PC-3 (cell line): ENCODE results near the gene PKP2. TPM values are rescaled to one million over a fixed set of nuclear protein-coding genes. Genes with fewer than 3 reads are reported as not detected.

Source experiments
- ATAC-seq: fragments of 200-7000 bp; cut with Tn5 transposase; 2 replicates; pipeline ENCODE4 v1.9.1; 2020; ENCODE audit warnings: mild to moderate bottlenecking, moderate library complexity
- BruUV-seq: library from RNA; stranded (reverse); fragments of 400-500 nt; replicated peaks from 2 replicates; lab custom pipeline; 2021; lab: Mats Ljungman, UMichigan
- CTCF ChIA-PET: fragments of 300-600 bp; sonication (Branson Sonifier 250); formaldehyde crosslinking; loops from one replicate; lab custom pipeline; 2022; ENCODE audit warnings: antibody characterized with exemption; lab: Charles Lee
- POLR2A ChIA-PET: fragments of 300-600 bp; sonication (Branson Sonifier 250); formaldehyde crosslinking; loops from one replicate; lab custom pipeline; 2022; ENCODE audit warnings: antibody characterized with exemption; ENCODE audit not compliant: unreplicated experiment; lab: Charles Lee
- DNase-seq: peaks from one replicate; pipeline ENCODE4 v3.0.0-alpha.2; 2015
- H2AFZ ChIP-seq: fragments of 300-600 bp; sonication (generic); 2 replicates; pipeline ENCODE4 v1.6.0; 2016; ENCODE audit warnings: antibody characterized with exemption, low read length
- H3F3A ChIP-seq: fragments of 300-600 bp; sonication (generic); one replicate; pipeline ENCODE4 v1.6.0; 2017; ENCODE audit warnings: antibody characterized with exemption, low read length, control low read depth, mild to moderate bottlenecking; ENCODE audit not compliant: unreplicated experiment
- H3K27ac ChIP-seq: fragments of 300-600 bp; sonication (generic); 2 replicates; pipeline ENCODE4 v1.5.1; 2016; ENCODE audit warnings: mild to moderate bottlenecking, low read length
- H3K27me3 ChIP-seq: fragments of 300-600 bp; sonication (generic); 2 replicates; pipeline ENCODE4 v1.6.1; 2016; ENCODE audit warnings: low read length, mixed read lengths
- H3K36me3 ChIP-seq: fragments of 300-600 bp; sonication (generic); 2 replicates; pipeline ENCODE4 v1.6.1; 2016; ENCODE audit warnings: low read depth, mixed run types, low read length, mixed read lengths
- H3K4me1 ChIP-seq: fragments of 300-600 bp; sonication (generic); 2 replicates; pipeline ENCODE4 v1.5.1; 2016; ENCODE audit warnings: low read length; ENCODE audit not compliant: insufficient read depth
- H3K4me2 ChIP-seq: fragments of 300-600 bp; sonication (generic); 2 replicates; pipeline ENCODE4 v1.6.0; 2016; ENCODE audit warnings: low read length
- H3K4me3 ChIP-seq: fragments of 300-600 bp; sonication (generic); 2 replicates; pipeline ENCODE4 v1.5.1; 2016; ENCODE audit warnings: mild to moderate bottlenecking, low read length, mixed read lengths
- H3K79me2 ChIP-seq: fragments of 300-600 bp; sonication (generic); 2 replicates; pipeline ENCODE4 v1.6.1; 2017; ENCODE audit warnings: low read length, mixed read lengths
- H3K9ac ChIP-seq: fragments of 300-600 bp; sonication (generic); 2 replicates; pipeline ENCODE4 v1.6.0; 2016; ENCODE audit warnings: mild to moderate bottlenecking, low read length
- H3K9me2 ChIP-seq: fragments of 300-600 bp; sonication (generic); replicated peaks from 2 replicates; pipeline ENCODE4 v1.6.1; 2016; ENCODE audit warnings: mixed run types, low read length, mixed read lengths
- H3K9me3 ChIP-seq: fragments of 300-600 bp; sonication (generic); 2 replicates; pipeline ENCODE4 v1.6.1; 2016; ENCODE audit warnings: low read length, mixed read lengths
- H4K20me1 ChIP-seq: fragments of 300-600 bp; sonication (generic); 2 replicates; pipeline ENCODE4 v1.6.1; 2016; ENCODE audit warnings: low read length, mixed read lengths
- EZH2 ChIP-seq: fragments of 300-600 bp; sonication (generic); IDR thresholded peaks from one replicate; pipeline ENCODE4 v1.6.1; 2017; ENCODE audit warnings: antibody characterized with exemption, mild to moderate bottlenecking, low read length; ENCODE audit not compliant: unreplicated experiment
- EZH2phosphoT487 ChIP-seq: fragments of 300-600 bp; sonication (generic); IDR thresholded peaks from 2 replicates; pipeline ENCODE4 v1.6.1; 2018; ENCODE audit warnings: mild to moderate bottlenecking, antibody characterized with exemption, low read length, borderline replicate concordance
- intact Hi-C: fragments of 100-400 bp; cut with micrococcal nuclease; formaldehyde crosslinking; loops from 2 replicates; pipeline ENCODE4 v1.9.0; 2023
- total RNA-seq: library from RNA; depleted of rRNA; stranded (reverse); fragments of >200 nt; gene quantifications from 2 replicates; pipeline ENCODE4 v1.2.3, GENCODE V29; 2014
- TF ChIP-seq, protein P1 (sequence below): fragments of 300-600 bp; sonication (generic); conservative IDR thresholded peaks from 2 replicates; pipeline ENCODE4 v1.5.1; 2017; ENCODE audit warnings: antibody characterized with exemption, low read depth, mild to moderate bottlenecking, low read length

PKP2 gene
- total RNA-seq, 1 experiment from 2014 or later, result 12.7 TPM

- BruUV-seq, result no TSS peak
- Histone ChIP-seq H3K9me2 (no peaks in the 10 kb centered on the region), H3K4me2 (peak overlapping the region; percentile 73), H4K20me1 (no peaks in the 10 kb centered on the region), H3K79me2 (no peaks in the 10 kb centered on the region), H3K4me3 (no peak overlapping the region), H3K9ac (no peak overlapping the region), H3K27me3 (no peaks in the 10 kb centered on the region), H3F3A (no peaks in the 10 kb centered on the region), H3K9me3 (no peaks in the 10 kb centered on the region), H3K36me3 (no peaks in the 10 kb centered on the region), H3K27ac (no peak overlapping the region), H3K4me1 (peaks cover 30% of the 10 kb centered on the region), H2AFZ (no peak overlapping the region)
- intact Hi-C loops, result no loop called here
- DNase-seq (no peak), ATAC-seq (no peak)
- TF ChIP-seq EZH2phosphoT487 (no peak), EZH2 (no peak)
- TF ChIP-seq, protein P1, sequence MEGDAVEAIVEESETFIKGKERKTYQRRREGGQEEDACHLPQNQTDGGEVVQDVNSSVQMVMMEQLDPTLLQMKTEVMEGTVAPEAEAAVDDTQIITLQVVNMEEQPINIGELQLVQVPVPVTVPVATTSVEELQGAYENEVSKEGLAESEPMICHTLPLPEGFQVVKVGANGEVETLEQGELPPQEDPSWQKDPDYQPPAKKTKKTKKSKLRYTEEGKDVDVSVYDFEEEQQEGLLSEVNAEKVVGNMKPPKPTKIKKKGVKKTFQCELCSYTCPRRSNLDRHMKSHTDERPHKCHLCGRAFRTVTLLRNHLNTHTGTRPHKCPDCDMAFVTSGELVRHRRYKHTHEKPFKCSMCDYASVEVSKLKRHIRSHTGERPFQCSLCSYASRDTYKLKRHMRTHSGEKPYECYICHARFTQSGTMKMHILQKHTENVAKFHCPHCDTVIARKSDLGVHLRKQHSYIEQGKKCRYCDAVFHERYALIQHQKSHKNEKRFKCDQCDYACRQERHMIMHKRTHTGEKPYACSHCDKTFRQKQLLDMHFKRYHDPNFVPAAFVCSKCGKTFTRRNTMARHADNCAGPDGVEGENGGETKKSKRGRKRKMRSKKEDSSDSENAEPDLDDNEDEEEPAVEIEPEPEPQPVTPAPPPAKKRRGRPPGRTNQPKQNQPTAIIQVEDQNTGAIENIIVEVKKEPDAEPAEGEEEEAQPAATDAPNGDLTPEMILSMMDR, result no peak
- ChIA-PET POLR2A (no interaction called here), CTCF (no interaction called here)
Measured at GRCh38 chr12:32902287-32902997, 5.9 kb upstream of the PKP2 start.

- CTCF ChIA-PET, result interaction anchor here (0.7 kb wide), 1 partner anchor 474 kb away, joined by 3 read pairs; no protein-coding TSS in a partner anchor
- TF ChIP-seq EZH2 (no peak), EZH2phosphoT487 (no peak)
- TF ChIP-seq, protein P1, result no peak
- intact Hi-C loops, result loop anchor here (2.0 kb wide), 1 partner anchor 145 kb away; no protein-coding TSS in a partner anchor
- Histone ChIP-seq H3K9me3 (no peaks in the 10 kb centered on the region), H3K4me3 (peak overlapping the region; percentile 38; the same call in 1 of the 2 replicates), H2AFZ (peak overlapping the region; percentile 58; the same call in 1 of the 2 replicates), H3K36me3 (no peaks in the 10 kb centered on the region), H3K9ac (no peak overlapping the region), H4K20me1 (no peaks in the 10 kb centered on the region), H3K27ac (no peak overlapping the region), H3K4me2 (peak overlapping the region; percentile 73), H3K4me1 (peaks cover 30% of the 10 kb centered on the region), H3F3A (no peaks in the 10 kb centered on the region), H3K27me3 (no peaks in the 10 kb centered on the region), H3K79me2 (no peaks in the 10 kb centered on the region), H3K9me2 (no peaks in the 10 kb centered on the region)
- POLR2A ChIA-PET, result interaction anchor here (0.6 kb wide), 1 partner anchor 206 kb away, joined by 3 read pairs; no protein-coding TSS in a partner anchor
- ATAC-seq (peak; percentile 31), DNase-seq (peak; percentile 53)
- BruUV-seq, result no TSS peak
Measured at GRCh38 chr12:32901553-32901952, 5.0 kb upstream of the PKP2 start.
